Heart left ventricle (tissue), 16 donors: ENCODE results near the gene OPN3. TPM values are rescaled to one million over a fixed set of nuclear protein-coding genes. Genes with fewer than 3 reads are reported as not detected.

Source experiments
- ATAC-seq, 4 donors: fragments of 200-7000 bp; cut with Tn5 transposase; one replicate each; pipeline ENCODE4 v1.9.1; 2020 to 2022; ENCODE audit warnings: moderate library complexity in 4 of 4, mild to moderate bottlenecking in 3 of 4, moderate number of reproducible peaks in 1 of 4
- DNase-seq, 5 donors: peaks; one replicate each; pipeline ENCODE4 v3.0.0-alpha.2; 2020
- H3K27ac ChIP-seq, 12 donors: fragments of 200-600 bp; sonication (generic) in 4 of 12; one replicate each; pipeline versions ENCODE4 v1.5.0 to v1.8.0; 2016 to 2022; ENCODE audit warnings: mild to moderate bottlenecking in 2 of 12
- H3K27me3 ChIP-seq, 9 donors: fragments of 200-600 bp; sonication (generic) in 2 of 9; one replicate each; pipeline versions ENCODE4 v1.5.1 to v1.8.0; 2016 to 2022; ENCODE audit warnings: mild to moderate bottlenecking in 3 of 9
- H3K36me3 ChIP-seq, 9 donors: fragments of 200-600 bp; sonication (generic) in 2 of 9; one replicate each; pipeline versions ENCODE4 v1.5.0 to v1.8.0; 2018 to 2022; ENCODE audit warnings: mild to moderate bottlenecking in 2 of 9
- H3K4me1 ChIP-seq, 12 donors: fragments of 200-600 bp; sonication (generic) in 4 of 12; one replicate each; pipeline versions ENCODE4 v1.5.0 to v1.8.0; 2016 to 2022; ENCODE audit warnings: mild to moderate bottlenecking in 3 of 12
- H3K4me3 ChIP-seq, 12 donors: fragments of 200-600 bp; sonication (generic) in 4 of 12; one replicate each; pipeline versions ENCODE4 v1.5.0 to v1.8.0; 2017 to 2022; ENCODE audit warnings: mild to moderate bottlenecking in 9 of 12, moderate library complexity in 4 of 12
- H3K9me3 ChIP-seq, 12 donors: fragments of 200-600 bp; sonication (generic) in 4 of 12; one replicate each; pipeline versions ENCODE4 v1.5.0 to v1.8.0; 2016 to 2022; ENCODE audit warnings: mild to moderate bottlenecking in 1 of 12
- CTCF ChIP-seq, 12 donors: fragments of 200-600 bp; sonication (generic) in 4 of 12; IDR thresholded peaks; one replicate each; pipeline versions ENCODE4 v1.5.0 to v1.8.0; 2018 to 2022; ENCODE audit warnings: antibody characterized with exemption in 12 of 12, mild to moderate bottlenecking in 5 of 12
- POLR2A ChIP-seq, 2 donors: fragments of 450-650 bp; IDR thresholded peaks; one replicate each; pipeline ENCODE4 v1.6.1; 2017; ENCODE audit warnings: antibody characterized with exemption in 2 of 2, mild to moderate bottlenecking in 2 of 2, moderate library complexity in 2 of 2
- WGBS, 4 donors: extraction: QIAGEN DNeasy Blood & Tissue Kit in 2 of 4; methylation state at CpG; one replicate each; pipeline versions ENCODE4 v1.1.5 to v1.1.7; 2013 to 2018; 5-methylcytosine and 5-hydroxymethylcytosine counted together
- intact Hi-C, 10 donors: fragments of 100-400 bp; cut with DNase I; formaldehyde crosslinking; loops; one replicate each; pipeline versions ENCODE4 v1.11.1 to v1.14.2; 2022
- polyA plus RNA-seq, 2 donors: library from polyadenylated mRNA; stranded (reverse); fragments of 200-250 nt; gene quantifications; one replicate each; pipeline ENCODE4 v1.2.3, GENCODE V29; 2013
- total RNA-seq, 9 donors: library from RNA; depleted of rRNA in 2 of 9; stranded (reverse); fragments of >200 nt in 2 of 9; fragmentation: NEBNext Ultra II Directional in 3 of 9; extraction: Animal tissue kit (Norgen Biotek cat#: 25700) in 3 of 9; gene quantifications; one replicate each; pipeline versions ENCODE4 v1.1.0 to v1.2.4, GENCODE V29; 2016 to 2023
- donor health status: ischemic (EF 13 %, LVEDD 7.1; RV severe dilation, severe dysfunction).
- donor health status: healthy with polysubstance abuse.
- donor health status: DM: no; HTN: yes; CAD: no.
- donor health status: DM: no; HTN: no; CAD: no.
- donor health status: ischemic (EF 25% LVEDD 6.9; RV normal size, moderate dysfunction).
- donor health status: ischemic (EF 25% LVEDD 5.7; RV mildly dilated, moderate dysfunction).
- donor health status: healthy.
- donor health status: DM: yes; HTN: yes; CAD: no.
- donor health status: ischemic (EF 35%, LVEDD 5.7; RV mildly dilated, moderate dysfunction).
- donor health status: nonischemic (EF 11% LVEDD 7.7; RV severe dilation, severe dysfunction).
- donor health status: DM: yes; HTN: yes; CAD: no.
- donor health status: PGD.
- donor health status: ischemic (EF 29% LVEDD 5.4; RV normal size, mild dysfunction).
- donor health status: nonischemic (EF 23%, LVEDD 6.1; RV moderate dilation, normal function).

OPN3 gene
- total and polyA plus RNA-seq, 11 donors: 3.5 to 13.6 (median 6.2) TPM

GRCh38 chr1:241654019-241654418 lies 13.8 kb upstream of the OPN3 start:
- H3K27me3 ChIP-seq: peaks cover 0 to 4% (median 0%) of the 10 kb centered on the region in 9 donors
- H3K4me3 ChIP-seq: no peak overlapping the region
- H3K27ac ChIP-seq: no peak overlapping the region
- 42 to 56% (median 52%) methylated on average over 1 of the region's 1 CpG for WGBS, 4 donors
- H3K9me3 ChIP-seq: peaks cover 0 to 3% (median 0%) of the 10 kb centered on the region in 12 donors
- intact Hi-C loops: no loop called here
- H3K36me3 ChIP-seq: no peaks in the 10 kb centered on the region
- no peak for DNase-seq
- ATAC-seq: no peak
- H3K4me1 ChIP-seq: no peaks in the 10 kb centered on the region
- TF ChIP-seq POLR2A (IDR thresholded peaks at IDR 0.05) (no peak), CTCF (IDR thresholded peaks at IDR 0.05) (no peak)

- no peak for TF ChIP-seq CTCF (IDR thresholded peaks at IDR 0.05)
- no peak for TF ChIP-seq POLR2A (IDR thresholded peaks at IDR 0.05)
- H3K36me3 ChIP-seq: no peaks in the 10 kb centered on the region
- WGBS, 4 donors: 88 to 91% (median 89%) methylated on average over 4 of the region's 4 CpGs
- no peak within 1 kb of the TSS for H3K27ac ChIP-seq
- H3K4me3 ChIP-seq: no peak within 1 kb of the TSS
- peaks cover 0 to 3% (median 0%) of the 10 kb centered on the region in 12 donors for H3K9me3 ChIP-seq
- no peaks in the 10 kb centered on the region for H3K4me1 ChIP-seq
- H3K27me3 ChIP-seq: peaks cover 0 to 4% (median 0%) of the 10 kb centered on the region in 9 donors
- ATAC-seq (no peak), DNase-seq (no peak)
- intact Hi-C loops: no loop called here
Observed at GRCh38 chr1:241652012-241652411, 11.8 kb upstream of the OPN3 start, which contains the start of gene WDR64. WDR64 (plus strand) TSS chr1:241652281; CDS start chr1:241652485, 204 bp downstream.

- 79 to 95% (median 94%) methylated on average over 1 of the region's 1 CpG for WGBS, 4 donors
- TF ChIP-seq POLR2A (IDR thresholded peaks at IDR 0.05) (no peak), CTCF (IDR thresholded peaks at IDR 0.05) (no peak)
- peaks cover 0 to 4% (median 0%) of the 10 kb centered on the region in 9 donors for H3K27me3 ChIP-seq
- H3K4me1 ChIP-seq: no peaks in the 10 kb centered on the region
- H3K36me3 ChIP-seq: no peaks in the 10 kb centered on the region
- intact Hi-C loops: no loop called here
- no peak for ATAC-seq
- H3K27ac ChIP-seq: no peak overlapping the region
- no peak overlapping the region for H3K4me3 ChIP-seq
- peaks cover 0 to 6% (median 0%) of the 10 kb centered on the region in 12 donors for H3K9me3 ChIP-seq
- DNase-seq: no peak
Observed at GRCh38 chr1:241648159-241648558, 8.0 kb upstream of the OPN3 start.

- Histone ChIP-seq H3K36me3 (no peaks in the 10 kb centered on the region), H3K27ac (no peak overlapping the region), H3K4me3 (no peak overlapping the region), H3K4me1 (no peaks in the 10 kb centered on the region), H3K9me3 (peaks cover 0 to 11% (median 0%) of the 10 kb centered on the region in 12 donors), H3K27me3 (peaks cover 0 to 4% (median 0%) of the 10 kb centered on the region in 9 donors)
- intact Hi-C loops: no loop called here
- ATAC-seq (no peak), DNase-seq (no peak)
- 74 to 95% (median 86%) methylated on average over 1 of the region's 1 CpG for WGBS, 4 donors
- TF ChIP-seq POLR2A (IDR thresholded peaks at IDR 0.05): no peak
- no peak for TF ChIP-seq CTCF (IDR thresholded peaks at IDR 0.05)
Observed at GRCh38 chr1:241647658-241648057, 7.5 kb upstream of the OPN3 start.
